Measurements from ENCODE around the gene SCAPER. TPM values are rescaled to one million over a fixed set of nuclear protein-coding genes. Genes with fewer than 3 reads are reported as not detected.
"Not testable (repeated sequence)": the region's sequence is repeated elsewhere in the genome, so short reads cannot be mapped to it uniquely, and the experiment has no call there.

The SCAPER gene
- total RNA-seq, 1 donor from 2014 or later, result 5.3 TPM

DNA sequence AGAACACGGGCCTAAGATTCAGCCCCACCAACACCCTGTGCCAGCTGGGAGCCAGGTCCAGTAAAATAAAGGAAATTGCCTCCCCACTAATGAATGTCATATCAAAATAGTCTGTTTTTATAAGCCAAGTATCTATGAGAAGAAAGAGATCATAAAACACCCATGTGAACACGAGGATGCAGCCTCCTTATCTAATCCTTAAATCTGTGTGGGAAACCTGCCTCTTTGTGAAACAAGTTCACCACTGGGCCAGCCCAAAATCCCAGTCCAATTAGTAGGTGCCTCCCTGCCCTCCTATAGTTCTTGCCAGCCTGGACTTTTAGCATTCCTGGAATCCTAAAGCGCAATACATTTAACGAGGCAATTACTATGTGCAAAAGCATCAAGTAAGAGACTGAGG lies 42.0 kb downstream of the SCAPER start:
- no peak for DNase-seq (ENCODE audit: low read depth in 2 of 2)

DNA sequence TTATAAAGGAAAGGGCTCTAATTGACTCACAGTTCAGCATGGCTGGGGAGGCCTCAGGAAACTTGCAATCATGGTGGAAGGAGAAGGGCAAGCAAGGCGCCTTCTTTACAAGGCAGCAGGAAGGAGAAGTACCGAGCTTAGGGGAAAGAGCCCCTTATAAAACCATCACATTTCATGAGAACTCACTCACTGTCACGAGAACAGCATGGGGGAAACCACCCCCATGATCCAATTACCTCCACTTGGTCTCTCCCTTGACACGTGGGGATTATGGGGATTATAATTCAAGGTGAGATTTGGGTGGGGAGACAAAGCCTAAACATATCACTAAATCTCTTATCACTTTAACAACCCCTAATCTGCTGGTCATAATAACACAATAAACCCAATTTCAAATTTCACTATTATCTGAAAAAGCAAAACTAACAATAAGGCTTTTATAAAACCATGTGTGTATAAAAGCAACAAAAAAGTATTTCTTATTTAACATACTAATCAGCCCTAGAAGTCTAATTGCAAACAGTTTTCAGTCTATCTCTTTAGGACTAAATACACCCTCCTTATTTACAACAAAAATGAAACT lies 43.2 kb downstream of the SCAPER start:
- DNase-seq (ENCODE audit: low read depth in 2 of 2), result no peak

DNA sequence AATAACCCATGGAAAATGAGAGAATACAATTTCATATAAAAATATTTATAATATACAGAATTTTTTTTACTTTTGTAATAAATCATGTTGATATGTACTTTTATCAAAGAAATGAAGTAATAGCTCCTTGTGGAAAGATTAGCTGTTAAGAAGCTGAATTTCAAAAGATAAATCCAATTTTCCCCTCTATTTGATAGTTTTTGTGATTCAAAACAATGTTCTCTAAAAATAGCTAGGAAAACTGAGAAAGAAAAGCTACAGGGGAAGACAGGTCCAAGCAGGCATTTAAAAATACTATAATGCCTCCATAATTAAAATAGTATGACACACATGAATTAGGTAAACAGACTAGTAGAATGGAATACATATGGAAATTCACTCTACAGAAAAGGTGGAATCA lies 44.9 kb downstream of the SCAPER start:
- DNase-seq (ENCODE audit: low read depth in 2 of 2), result no peak

DNA sequence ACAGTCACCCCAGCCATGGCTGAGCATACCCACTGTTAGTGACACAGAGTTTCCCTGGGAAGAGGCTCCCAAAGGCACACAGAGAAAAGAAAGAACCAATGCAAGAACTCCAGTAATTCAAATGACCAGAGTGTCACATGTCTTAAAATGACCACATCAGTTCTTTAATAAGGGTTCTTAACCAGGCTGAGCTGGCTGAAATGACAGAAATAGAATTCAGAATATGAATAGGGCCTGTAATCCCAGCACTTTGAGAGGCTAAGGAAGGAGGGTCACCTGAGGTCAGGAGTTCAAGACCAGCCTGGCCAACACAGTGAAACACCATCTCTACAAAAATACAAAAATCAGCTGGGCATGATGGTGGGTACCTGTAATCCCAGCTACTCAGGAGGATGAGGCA lies 54.8 kb downstream of the SCAPER start:
- DNase-seq (ENCODE audit: low read depth in 2 of 2), result not testable (repeated sequence)

DNA sequence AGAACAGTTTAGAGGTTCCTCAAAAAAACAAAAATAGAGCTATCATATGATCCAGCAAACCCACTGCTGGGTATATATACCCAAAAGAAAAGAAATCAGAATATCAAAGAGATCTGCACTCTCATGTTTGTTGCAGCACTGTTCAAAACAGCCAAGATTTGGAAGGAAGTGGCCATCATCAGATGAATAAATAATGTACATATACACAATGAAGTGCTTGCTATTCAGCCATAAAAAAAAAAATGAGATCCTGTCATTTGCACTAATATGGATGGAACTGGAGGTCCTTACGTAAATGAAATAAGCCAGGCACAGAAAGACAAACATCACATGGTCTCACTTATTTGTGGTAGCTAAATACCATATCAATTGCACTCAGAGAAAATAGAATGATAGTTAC lies 58.4 kb downstream of the SCAPER start:
- no peak for DNase-seq (ENCODE audit: low read depth in 2 of 2)

DNA sequence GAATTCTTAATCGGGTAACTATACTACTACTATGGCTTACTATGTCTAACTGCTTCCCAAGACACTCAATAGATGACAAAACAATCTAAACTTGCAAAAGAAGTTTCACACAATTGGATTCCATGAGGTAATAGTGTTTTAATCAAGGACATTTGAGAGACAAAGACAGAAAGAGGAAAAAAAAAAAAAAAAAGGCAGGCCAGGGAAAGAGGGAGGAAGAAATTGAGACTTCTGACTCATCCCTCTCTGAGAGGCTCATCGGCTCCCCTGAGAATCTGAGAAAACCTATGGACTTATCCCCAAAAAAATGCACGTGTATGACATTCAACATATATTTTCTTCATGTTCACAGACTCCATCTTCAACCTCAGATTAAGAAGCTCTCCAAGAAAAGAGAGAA lies 61.0 kb downstream of the SCAPER start:
- DNase-seq (ENCODE audit: low read depth in 2 of 2), result no peak

DNA sequence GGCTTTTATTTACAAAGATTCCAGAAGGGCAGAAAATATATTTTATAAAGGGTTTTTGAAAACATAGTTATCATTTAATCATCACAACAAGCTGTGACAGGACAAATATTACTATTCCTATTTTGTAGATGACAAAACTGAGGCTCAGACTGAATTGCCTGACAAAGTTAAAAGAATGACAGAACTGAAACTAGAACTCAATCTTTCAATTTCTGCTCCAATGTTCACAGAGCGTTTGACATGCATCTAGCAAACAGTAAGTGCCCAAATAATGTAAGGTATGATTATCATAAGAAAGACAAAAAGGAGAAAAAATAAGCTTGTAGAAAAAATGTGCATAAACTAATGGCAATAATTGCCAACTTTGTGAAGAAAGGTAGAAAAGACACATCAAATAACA lies 61.9 kb downstream of the SCAPER start:
- DNase-seq (ENCODE audit: low read depth in 2 of 2), result no peak

DNA sequence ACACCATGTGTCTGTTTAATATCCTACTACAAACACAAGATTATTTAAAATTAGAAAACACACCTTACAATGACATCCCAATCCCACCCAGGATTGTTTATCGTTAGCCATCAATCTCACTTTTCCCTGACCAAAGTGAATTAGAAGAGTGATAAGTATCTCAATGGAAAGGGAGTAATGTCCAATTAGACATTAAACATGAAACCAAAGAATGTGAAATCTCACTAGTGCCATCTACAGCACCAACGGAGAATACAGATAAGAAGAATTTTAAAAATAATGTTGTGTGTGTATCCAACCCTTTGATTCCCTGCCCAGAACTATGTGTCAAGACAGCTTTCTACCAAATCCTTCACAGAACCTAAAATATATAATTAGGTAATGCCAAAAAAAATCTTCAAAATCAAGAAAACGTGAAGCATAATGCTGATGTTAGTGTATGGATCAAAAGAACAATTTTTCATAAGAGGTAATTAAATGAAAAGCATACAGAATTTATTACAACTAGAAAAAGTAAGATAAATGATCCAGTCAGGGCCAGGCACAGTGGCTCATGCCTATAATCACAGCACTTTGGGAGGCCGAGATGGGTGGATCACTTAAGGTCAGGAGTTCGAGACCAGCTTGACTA lies 64.2 kb downstream of the SCAPER start:
- DNase-seq (ENCODE audit: low read depth in 2 of 2), result peak; percentile 30 to 49

DNA sequence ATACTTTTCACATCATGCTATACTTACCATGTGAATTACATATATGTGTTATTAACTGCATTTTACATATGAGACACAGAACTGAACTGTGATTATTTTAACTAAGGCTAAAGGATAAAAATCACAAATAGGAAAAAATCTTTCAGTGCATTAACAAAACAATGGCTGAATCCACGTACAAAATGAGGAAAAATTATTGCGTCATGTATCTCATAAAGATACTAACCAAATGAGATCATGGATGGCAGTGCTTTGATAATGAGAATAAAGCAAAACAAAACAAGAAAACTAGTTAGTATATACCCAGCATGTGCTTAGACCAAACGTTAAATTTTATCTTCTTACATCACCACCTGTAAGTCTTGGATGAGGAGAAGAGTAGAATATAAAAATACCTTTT lies 66.0 kb downstream of the SCAPER start:
- DNase-seq (ENCODE audit: low read depth in 2 of 2), result no peak

DNA sequence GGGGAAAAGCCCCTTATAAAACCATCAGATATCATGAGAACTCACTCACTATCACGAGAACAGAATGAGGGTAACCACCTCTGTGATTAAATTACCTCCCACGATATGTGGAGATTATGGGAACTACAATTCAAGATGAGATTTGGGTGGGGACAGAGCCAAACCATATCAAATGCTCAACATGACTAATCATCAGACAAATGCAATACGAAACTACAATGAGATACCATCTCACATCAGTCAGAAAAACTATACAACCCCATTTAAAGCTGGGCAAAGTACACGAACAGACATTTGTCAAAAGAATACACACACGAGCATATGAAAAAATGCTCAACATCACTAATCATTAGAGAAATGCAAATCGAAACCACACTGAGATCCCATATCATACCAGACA lies 67.7 kb downstream of the SCAPER start:
- no peak for DNase-seq (ENCODE audit: low read depth in 2 of 2)

DNA sequence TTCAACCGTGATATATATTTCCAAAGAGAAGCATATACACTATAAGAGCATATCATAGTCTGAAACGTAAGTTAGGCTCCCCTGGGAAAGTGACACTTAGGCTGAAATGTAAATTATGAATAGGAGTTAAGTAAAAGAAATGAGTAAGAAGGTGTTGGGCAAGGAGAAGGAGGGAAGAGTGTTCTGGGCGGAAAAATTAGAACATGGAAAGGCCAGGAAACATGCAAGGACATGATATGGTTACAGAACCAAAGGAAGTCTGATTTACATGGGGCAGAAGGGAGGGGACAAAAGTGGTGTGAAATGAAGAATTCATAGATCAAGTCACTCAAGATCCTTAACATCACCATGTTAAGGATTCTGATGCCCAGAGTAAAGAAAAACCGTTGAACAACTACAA lies 75.2 kb downstream of the SCAPER start:
- no peak for DNase-seq (ENCODE audit: low read depth in 2 of 2)

DNA sequence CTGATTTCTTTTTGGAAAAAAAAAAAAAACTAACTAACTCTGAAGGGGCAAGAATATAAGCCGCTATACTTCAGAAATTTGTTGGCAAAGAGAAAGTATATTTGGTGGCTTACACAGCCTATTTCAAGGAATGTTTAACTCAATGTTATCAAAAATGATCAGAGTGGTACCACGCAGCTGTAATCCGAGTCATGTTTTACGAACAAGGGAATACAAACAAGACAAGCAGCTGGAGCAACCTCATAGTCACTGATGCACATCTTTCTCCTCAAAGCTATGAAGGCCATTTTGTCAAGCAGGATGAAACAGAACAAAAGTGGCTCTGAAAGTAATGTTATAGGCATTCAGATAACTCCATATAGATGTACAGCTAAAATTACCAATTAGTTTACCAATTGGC lies 81.2 kb downstream of the SCAPER start:
- DNase-seq (ENCODE audit: low read depth in 2 of 2), result no peak

DNA sequence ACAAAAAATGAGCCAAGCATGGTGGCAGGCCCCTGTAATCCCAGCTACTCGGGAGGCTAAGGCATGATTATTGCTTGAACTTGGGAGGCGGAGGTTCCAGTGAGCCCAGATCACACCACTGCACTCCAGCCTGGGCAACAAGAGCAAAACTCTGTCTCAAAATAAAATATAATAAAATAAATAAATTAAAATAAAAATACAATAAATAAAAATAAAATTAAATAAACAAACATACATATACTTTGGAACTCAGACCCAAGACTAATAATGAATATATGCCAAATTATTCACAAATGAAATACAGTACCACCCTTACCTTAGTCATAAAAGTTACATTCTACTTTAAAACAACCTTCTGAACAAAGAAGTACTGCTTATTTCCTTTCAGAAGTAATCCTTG lies 81.8 kb downstream of the SCAPER start:
- DNase-seq (ENCODE audit: low read depth in 2 of 2), result no peak

DNA sequence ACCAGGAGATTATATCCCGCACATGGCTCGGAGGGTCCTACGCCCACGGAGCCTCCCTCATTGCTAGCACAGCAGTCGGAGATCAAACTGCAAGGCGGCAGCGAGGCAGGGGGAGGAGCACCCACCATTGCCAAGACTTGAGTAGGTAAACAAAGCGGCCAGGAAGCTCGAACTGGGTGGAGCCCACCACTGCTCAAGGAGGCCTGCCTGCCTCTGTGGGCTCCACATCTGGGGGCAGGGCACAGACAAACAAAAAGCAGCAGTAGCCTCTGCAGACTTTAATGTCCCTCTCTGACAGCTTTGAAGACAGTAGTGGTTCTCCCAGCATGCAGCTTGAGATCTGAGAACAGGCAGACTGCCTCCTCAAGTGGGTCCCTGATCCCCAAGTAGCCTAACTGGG lies 86.2 kb downstream of the SCAPER start:
- DNase-seq (ENCODE audit: low read depth in 2 of 2), result not testable (repeated sequence)

DNA sequence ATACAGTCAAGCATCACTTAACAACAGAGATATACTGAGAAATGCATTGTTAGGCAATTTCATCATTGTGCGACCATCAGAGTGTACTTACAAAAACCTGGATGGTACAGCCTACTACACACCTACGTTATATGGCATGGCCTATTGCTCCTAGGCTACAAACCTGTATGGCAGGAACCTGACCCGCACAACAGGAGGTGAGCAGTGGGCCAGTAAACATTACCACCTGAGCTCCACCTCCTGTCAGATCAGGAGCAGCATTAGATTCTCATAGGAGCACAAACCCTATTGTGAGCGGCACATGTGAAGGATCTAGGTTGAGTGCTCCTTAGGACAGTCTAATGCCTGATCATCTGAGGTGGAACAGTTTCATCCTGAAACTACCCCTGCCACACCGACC lies 89.7 kb downstream of the SCAPER start:
- DNase-seq (ENCODE audit: low read depth in 2 of 2), result no peak

DNA sequence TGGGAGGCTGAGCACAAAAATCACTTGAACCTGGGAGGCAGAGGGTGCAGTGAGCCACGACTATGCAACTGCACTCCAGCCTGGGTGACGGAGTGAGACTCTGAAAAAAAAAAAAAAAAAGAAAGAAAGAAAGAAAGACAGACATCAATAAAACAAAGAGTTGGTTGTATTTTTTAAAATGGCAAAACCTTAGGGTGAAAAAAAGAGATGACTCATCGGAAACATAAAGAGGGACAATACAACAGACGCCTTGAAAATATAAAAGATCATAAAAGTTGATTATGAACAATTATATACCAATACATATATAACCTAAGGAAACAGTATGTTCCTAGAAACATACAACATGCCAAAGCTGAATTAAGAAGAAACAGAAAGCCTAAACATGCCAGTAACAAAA lies 92.8 kb downstream of the SCAPER start:
- DNase-seq (ENCODE audit: low read depth in 2 of 2), result no peak

DNA sequence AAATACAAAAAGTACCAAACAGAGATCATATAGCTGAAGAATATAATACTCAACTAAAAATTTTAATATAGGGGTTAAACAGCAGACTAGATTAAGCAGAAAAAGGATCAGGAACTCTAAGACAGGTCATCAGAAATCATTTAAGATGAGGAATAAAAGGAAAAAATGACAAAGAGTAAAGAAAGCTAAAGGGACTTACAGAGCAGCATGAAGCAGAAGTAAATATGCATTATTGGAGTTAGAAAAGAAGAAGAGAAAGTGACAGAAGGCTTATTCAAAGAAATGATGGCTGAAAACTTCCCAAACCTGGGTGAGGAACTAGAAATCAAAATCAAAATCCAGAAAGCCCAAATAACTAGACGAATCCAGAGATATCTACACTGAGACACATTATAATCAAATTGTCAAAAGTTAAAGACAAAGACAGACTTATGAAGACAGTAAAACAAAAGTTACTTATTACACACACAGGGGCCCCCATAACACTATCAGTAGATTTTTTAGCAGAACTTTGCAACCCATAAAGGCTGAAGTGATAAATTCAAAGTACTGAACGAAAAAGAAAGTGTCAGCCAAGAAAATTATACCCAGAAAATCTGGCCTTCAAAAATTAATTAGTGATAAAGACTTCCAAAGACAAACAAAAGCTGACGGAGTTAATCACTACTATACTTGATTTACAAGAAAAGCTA lies 95.6 kb downstream of the SCAPER start:
- no peak for DNase-seq (ENCODE audit: low read depth in 2 of 2)

DNA sequence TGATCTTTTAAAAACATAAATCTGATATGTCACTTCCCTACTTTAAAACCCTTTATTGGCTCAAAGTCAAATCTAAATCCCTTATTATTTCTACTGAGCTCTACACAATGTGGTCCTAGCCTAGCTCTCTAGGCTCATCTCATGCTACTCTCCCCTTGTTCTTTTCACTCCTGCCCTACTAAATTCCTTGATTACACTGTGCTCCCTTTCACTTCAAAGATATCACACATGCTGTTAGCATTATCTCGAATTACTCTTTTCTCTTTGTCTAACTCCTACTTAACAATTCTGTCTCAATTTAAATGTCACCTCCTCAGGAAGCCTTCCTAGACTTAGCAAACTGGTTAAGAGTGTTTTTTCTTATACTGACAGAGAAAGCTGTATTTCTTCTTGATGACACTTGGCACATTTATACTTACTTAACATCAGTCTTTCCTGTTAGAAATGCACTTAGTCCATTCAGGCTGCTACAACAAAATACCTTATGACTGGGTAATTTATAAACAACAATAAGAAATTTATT lies 102.0 kb downstream of the SCAPER start:
- no peak for DNase-seq (ENCODE audit: low read depth in 2 of 2)

DNA sequence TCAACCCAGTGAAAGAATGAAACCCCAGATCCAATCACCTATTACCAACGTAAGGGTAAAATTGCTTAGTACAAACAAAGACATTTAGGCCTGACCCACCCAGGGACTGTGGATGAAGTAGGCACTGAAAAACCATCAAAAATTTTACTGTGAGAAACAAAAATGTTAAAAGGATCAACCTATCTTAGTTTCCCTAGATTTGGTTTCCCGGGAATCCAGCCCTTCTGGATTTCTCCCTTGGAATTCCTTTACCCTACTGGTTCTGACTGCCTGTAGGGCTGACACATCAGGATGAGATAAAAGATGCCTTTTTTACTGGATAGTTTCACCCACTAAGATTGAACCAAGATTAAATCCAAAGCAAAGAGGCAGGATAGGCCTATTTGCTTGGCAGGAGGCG lies 102.7 kb downstream of the SCAPER start:
- DNase-seq (ENCODE audit: low read depth in 2 of 2), result no peak

DNA sequence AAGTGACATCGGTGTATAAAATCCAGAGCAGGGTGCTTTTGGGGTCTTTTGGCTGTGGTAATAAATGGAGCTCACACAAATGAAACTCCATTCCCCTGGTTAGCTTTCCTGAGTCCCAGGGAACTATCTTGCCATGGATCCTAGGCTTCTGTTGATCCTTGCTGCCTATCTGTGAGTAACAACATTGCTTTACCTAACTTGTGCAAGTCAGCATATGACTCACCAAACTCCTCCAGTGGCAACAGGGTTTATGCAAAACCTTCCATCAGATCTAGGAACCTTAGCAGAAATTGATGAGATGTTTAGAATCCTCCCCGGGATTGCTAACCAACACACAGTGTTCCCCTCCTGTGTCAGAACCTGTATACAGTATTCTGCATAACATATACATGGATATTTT lies 105.4 kb downstream of the SCAPER start:
- no peak for DNase-seq (ENCODE audit: low read depth in 2 of 2)

DNA sequence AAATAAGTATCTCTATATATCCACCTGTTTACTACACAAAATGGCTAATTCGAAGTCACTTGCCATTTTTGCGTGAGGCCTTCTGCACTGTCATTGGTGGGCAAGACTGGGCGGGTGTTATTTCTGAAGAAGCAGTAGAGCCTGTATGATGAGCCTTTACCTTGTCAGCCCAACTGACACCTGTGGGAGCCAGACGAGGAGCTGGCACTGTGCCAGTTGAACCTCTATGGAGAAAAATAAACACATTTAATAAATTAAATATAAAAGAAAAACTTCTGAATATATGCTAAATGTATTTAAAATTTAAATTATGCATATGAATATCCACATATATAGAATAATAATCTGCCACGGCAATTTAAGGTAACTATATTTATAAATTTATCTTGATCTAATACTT lies 109.9 kb downstream of the SCAPER start:
- no peak for DNase-seq (ENCODE audit: low read depth in 2 of 2)

DNA sequence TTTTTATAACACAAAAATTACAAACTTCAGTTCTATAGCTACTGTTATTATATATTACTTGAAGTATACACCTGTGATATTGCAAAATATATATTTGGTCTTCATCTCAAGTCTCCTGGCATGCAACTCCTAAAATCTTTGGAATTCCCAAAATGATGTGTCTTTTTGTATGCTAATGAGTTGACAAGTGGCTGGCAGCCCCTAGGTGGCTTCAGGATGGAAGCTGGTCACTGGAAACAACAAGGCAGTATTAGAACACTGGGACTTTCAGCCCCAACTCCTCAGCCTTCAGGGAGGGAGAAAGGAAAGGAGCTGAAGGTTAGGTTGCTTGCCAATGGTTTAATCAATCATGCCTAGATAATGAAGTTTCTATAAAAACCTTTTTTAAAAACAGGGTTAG lies 112.0 kb downstream of the SCAPER start:
- no peak for DNase-seq (ENCODE audit: low read depth in 2 of 2)

DNA sequence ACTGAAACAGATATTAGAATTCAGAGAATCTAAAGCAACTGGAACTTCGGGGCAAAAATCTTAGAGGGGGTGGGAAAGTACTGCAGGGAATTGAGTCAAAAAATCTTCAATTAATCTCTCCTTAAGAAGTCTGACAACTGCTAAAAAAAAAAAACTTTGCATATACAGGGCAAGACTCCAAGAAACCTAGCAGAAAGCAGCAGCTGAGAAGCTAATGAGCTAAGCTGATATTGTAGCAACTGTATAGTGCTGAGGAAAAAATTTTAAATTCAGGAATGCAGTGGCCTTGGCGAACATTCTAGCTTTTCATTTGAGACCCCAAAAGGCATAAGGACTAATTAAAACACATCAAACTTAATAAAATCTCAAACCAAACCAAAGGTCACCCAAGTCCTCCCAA lies 113.6 kb downstream of the SCAPER start:
- DNase-seq (ENCODE audit: low read depth in 2 of 2), result no peak

All from dermis microvascular lymphatic vessel endothelial cell (primary cell).